TTC549 (cell line): ENCODE results near the gene GPATCH2L.

Experiments
- FAIRE-seq: peaks from 2 replicates; lab custom pipeline; 2012; peaks lifted over from hg19 to GRCh38; lab: Jason Lieb, UNC

GPATCH2L gene

DNA sequence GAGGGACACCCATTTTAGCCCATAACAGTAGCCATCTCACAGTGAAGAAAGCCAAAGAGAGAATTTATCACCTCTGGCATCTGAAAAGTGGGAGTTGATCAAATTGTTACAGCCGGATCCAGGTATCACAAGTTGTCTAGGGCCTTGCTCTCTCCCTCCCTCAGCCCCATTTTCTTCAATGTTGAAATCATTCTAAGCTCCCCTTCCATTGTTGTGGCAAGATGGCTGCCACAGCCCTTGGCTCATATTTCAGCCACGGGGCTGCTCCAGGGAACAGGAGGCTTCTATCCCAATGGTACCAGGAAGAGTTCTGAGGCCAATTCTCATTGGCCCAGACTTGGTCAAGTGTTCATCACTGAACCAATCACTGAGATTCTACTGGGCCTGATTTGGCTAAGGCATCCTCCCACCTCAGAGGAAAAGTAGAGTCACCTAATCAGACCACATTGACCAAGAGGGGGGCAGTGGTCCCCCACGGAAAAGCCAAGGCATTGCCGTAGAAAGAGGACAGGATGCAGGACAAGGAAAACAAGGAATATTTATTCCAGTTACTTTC lies 106.2 kb downstream of the GPATCH2L start:
- no peak for FAIRE-seq

DNA sequence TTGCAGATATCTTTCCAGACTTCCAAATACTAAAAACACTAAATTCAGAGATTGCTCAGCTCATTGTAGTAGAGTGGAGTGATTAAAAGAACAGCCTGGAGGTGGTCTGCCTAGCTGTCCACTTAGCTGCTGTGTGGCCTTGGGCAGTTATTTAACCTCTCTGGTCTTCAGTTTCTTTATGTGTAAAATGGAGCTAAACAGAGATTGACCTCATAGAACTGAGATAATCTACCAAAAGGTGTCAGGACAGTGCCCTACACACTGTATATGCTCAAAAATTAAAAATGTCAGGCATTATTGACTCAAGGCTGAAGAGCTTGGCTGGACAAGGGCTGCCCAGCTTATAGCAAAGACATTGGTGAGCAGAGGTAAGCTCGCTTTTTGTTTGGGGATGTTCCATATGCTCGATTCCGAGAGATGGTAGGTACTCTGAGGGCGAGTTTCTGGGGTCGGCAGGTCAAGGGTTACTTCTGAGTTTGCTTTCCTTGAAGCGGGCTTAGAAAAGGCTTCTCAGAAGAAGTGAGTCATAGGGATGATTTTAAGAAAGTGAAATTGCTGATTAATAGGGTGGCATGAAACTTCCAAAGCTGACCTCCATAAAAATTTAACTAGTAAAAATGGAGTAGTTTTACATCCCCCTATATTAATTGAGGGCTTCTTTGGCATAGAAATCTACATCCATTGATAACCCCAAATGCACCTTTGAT lies 107.5 kb downstream of the GPATCH2L start:
- no peak for FAIRE-seq

DNA sequence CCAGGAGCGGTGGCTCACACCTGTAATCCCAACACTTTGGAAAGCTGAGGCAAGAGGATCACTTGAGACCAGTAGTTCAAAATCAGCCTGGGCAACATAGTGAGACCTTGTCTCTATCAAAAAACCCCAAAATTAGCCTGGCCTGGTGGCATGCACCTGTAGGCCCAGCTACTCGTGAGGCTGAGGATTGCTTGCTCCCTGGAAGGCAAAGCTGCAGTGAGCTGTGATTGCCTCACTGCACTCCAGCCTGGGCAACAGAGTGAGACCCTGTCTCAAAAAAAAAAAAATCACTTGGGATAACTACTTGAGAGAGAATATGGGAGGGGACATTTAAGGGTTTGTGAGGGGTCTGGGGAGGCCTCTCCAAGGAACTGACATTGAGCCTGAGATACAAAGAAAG lies 109.0 kb downstream of the GPATCH2L start:
- FAIRE-seq, result no peak

DNA sequence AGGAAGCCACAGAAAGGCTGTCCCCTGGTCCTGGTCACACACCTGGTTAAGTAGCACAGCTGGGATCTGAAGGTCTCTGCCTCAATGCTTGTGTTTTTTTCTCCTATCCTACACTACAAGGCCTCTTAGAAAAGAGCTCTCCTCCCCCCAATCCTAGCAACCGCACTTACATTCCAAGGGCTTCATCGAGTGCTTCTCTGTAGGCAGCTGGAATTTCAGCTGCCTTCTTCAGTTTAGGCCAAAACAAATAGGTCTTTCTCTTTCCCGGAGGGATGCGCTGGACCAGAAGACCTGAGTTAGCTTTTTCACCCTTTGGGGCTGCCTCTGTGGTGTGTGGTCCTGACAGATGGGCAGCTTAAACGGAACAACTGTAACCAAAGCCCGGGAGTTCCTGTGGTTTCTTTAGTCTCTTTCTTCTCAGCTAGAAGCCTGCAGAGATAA lies 109.7 kb downstream of the GPATCH2L start:
- no peak for FAIRE-seq

DNA sequence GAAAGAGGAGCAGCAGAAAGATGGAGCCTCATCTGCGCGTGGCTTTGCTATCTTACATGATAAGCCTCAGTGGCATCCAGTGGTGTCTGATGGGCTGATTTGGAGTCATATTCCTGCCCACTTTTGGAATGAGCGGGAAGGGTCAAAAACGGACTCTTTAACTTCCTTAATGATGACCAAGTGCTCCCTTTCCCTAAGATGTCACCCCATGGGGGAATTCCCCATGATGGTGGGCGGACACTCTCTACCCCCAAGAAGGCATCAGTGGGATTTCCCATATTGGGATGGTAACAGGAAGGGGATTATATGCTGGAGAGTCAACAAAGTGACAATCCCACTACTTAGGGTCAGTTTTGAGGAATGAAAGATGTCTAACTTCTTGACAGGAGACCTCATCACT lies 110.9 kb downstream of the GPATCH2L start:
- FAIRE-seq, result no peak
